Nasal cavity respiratory epithelium epithelial cell of viscerocranial mucosa (primary cell): Measurements from ENCODE around the gene DESI2. TPM values are rescaled to one million over a fixed set of nuclear protein-coding genes. Genes with fewer than 3 reads are reported as not detected.

ENCODE experiments used
- total RNA-seq: library from RNA; depleted of rRNA; stranded (reverse); fragments of >200 nt; gene quantifications from 2 replicates; pipeline ENCODE4 v1.2.3, GENCODE V29; 2014

Gene DESI2
- total RNA-seq: 56.1 and 88.2 TPM in 2 replicates

GRCh38 chr1:244652623-244653438 is at the start of gene DESI2:
Gene DESI2, plus strand, starts transcription at chr1:244653126. Its CDS starts 188 bp downstream, at chr1:244653314.

Other genes with a start within 250 kb of the DESI2 start
- gene ADSS2, start 201.2 kb upstream of the DESI2 start, total RNA-seq: 57.1 and 68.4 TPM in 2 replicates
- 0.34 and 0.43 TPM in 2 replicates for gene CATSPERE, start 191.9 kb upstream of the DESI2 start, total RNA-seq
- gene COX20, start 182.5 kb downstream of the DESI2 start, total RNA-seq: 9.2 and 14.0 TPM in 2 replicates
- 393 and 446 TPM in 2 replicates for gene HNRNPU, start 211.4 kb downstream of the DESI2 start, total RNA-seq